NB4 (cell line): Measurements from ENCODE around the gene SMARCA2.

Source experiments
- DNase-seq: peaks from one replicate; pipeline ENCODE4 v3.0.0; 2010; ENCODE audit warnings: low read depth
- H3K4me3 ChIP-seq: one replicate; pipeline ENCODE4 v1.5.1; 2011; ENCODE audit warnings: mild to moderate bottlenecking, low read depth, low read length, moderate library complexity
- CTCF ChIP-seq: IDR thresholded peaks from one replicate; pipeline ENCODE4 v1.5.1; 2012; ENCODE audit warnings: low read depth, low read length
- MAX ChIP-seq: IDR thresholded peaks from 2 replicates; pipeline ENCODE4 v1.6.1; 2011; ENCODE audit warnings: low read depth, low read length
- MYC ChIP-seq: IDR thresholded peaks from 2 replicates; pipeline ENCODE4 v1.6.1; 2011; ENCODE audit warnings: low read depth, low read length
- POLR2A ChIP-seq: IDR thresholded peaks from 2 replicates; pipeline ENCODE4 v1.6.1; 2011; ENCODE audit warnings: mild to moderate bottlenecking; ENCODE audit not compliant: insufficient read length; ENCODE audit errors: extremely low read depth

Gene SMARCA2

GRCh38 chr9:2014696-2015580 is at the start of gene SMARCA2:
Gene SMARCA2 (plus strand): TSS chr9:2015347. CDS start chr9:2029023, 13,676 bp downstream.
- peak; percentile 100 for DNase-seq
- TF ChIP-seq CTCF, result no peak
- peak; percentile 76 for TF ChIP-seq POLR2A
- peak; percentile 78 for TF ChIP-seq MAX
- TF ChIP-seq MYC, result peak; percentile 81
- H3K4me3 ChIP-seq, result peak within 1 kb of the TSS; percentile 78

GRCh38 chr9:1966725-1967366 is 48.3 kb upstream of the SMARCA2 start:
- TF ChIP-seq POLR2A (no peak), CTCF (no peak), MAX (no peak), MYC (no peak)
- no peak overlapping the region for H3K4me3 ChIP-seq
- no peak for DNase-seq

GRCh38 chr9:1969160-1969559 is 46.0 kb upstream of the SMARCA2 start:
- TF ChIP-seq MYC, result no peak
- no peak overlapping the region for H3K4me3 ChIP-seq
- DNase-seq, result no peak

GRCh38 chr9:1969898-1970297 is 45.2 kb upstream of the SMARCA2 start:
- no peak for DNase-seq
- no peak for TF ChIP-seq POLR2A
- no peak for TF ChIP-seq MAX
- no peak for TF ChIP-seq MYC
- TF ChIP-seq CTCF, result no peak
- H3K4me3 ChIP-seq, result no peak overlapping the region

GRCh38 chr9:1972672-1973071 is 42.5 kb upstream of the SMARCA2 start:
- H3K4me3 ChIP-seq, result no peak overlapping the region
- no peak for DNase-seq
- TF ChIP-seq MYC (no peak), POLR2A (no peak), CTCF (no peak), MAX (no peak)

GRCh38 chr9:1977026-1977425 is 38.1 kb upstream of the SMARCA2 start:
- no peak for TF ChIP-seq MYC
- TF ChIP-seq CTCF, result no peak
- no peak for TF ChIP-seq POLR2A
- TF ChIP-seq MAX, result no peak
- DNase-seq, result no peak
- H3K4me3 ChIP-seq, result no peak overlapping the region
